H9 (cell line): ENCODE measurements around the gene ECE2. TPM values are rescaled to one million over a fixed set of nuclear protein-coding genes. Genes with fewer than 3 reads are reported as not detected.

Source experiments
- DNase-seq: peaks from one replicate; pipeline ENCODE4 v3.0.0-alpha.2; 2017
- H2AFZ ChIP-seq: one replicate; pipeline ENCODE4 v1.6.1; 2013; ENCODE audit warnings: mild to moderate bottlenecking, low read length, control low read depth, moderate library complexity
- H2AK5ac ChIP-seq: 2 replicates; pipeline ENCODE4 v1.6.1; 2013; ENCODE audit warnings: low read length, control low read depth, mixed read lengths; ENCODE audit not compliant: insufficient read length
- H2BK120ac ChIP-seq: one replicate; pipeline ENCODE4 v1.6.1; 2013; ENCODE audit warnings: low read depth, mild to moderate bottlenecking, low read length, control low read depth, inconsistent platforms; ENCODE audit not compliant: poor library complexity, severe bottlenecking
- H2BK12ac ChIP-seq: 2 replicates; pipeline ENCODE4 v1.6.1; 2013; ENCODE audit warnings: low read length, control low read depth, mixed read lengths, low read depth; ENCODE audit not compliant: insufficient read length
- H2BK15ac ChIP-seq: 2 replicates; pipeline ENCODE4 v1.6.1; 2013; ENCODE audit warnings: low read depth, low read length, control low read depth
- H2BK20ac ChIP-seq: one replicate; pipeline ENCODE4 v1.6.1; 2013; ENCODE audit warnings: low read depth, mild to moderate bottlenecking, low read length, control low read depth, inconsistent platforms; ENCODE audit not compliant: poor library complexity, severe bottlenecking
- H2BK5ac ChIP-seq: 2 replicates; pipeline ENCODE4 v1.6.1; 2013; ENCODE audit warnings: low read length, control low read depth, mixed read lengths; ENCODE audit not compliant: insufficient read length
- H3K14ac ChIP-seq: 2 replicates; pipeline ENCODE4 v1.6.1; 2013; ENCODE audit warnings: low read length, control low read depth; ENCODE audit not compliant: insufficient read depth
- H3K18ac ChIP-seq: 2 replicates; pipeline ENCODE4 v1.6.1; 2013; ENCODE audit warnings: low read depth, mild to moderate bottlenecking, mixed read lengths, low read length, control low read depth; ENCODE audit not compliant: insufficient read length
- H3K23ac ChIP-seq: 2 replicates; pipeline ENCODE4 v1.6.1; 2013; ENCODE audit warnings: low read length, control low read depth, mixed read lengths, low read depth; ENCODE audit not compliant: insufficient read length
- H3K23me2 ChIP-seq: 2 replicates; pipeline ENCODE4 v1.6.1; 2013; ENCODE audit warnings: low read depth, mild to moderate bottlenecking, mixed read lengths, low read length, control low read depth; ENCODE audit not compliant: insufficient read length, poor library complexity, severe bottlenecking
- H3K27ac ChIP-seq: 2 replicates; pipeline ENCODE4 v1.5.1; 2013; ENCODE audit warnings: low read length, control low read depth, mixed read lengths, low read depth; ENCODE audit not compliant: insufficient read length
- H3K27me3 ChIP-seq: 2 replicates; pipeline ENCODE4 v1.6.1; 2013; ENCODE audit warnings: low read length, control low read depth, inconsistent platforms; ENCODE audit not compliant: insufficient read depth
- H3K4ac ChIP-seq: 2 replicates; pipeline ENCODE4 v1.6.1; 2013; ENCODE audit warnings: low read depth, mild to moderate bottlenecking, control low read depth, inconsistent platforms, low read length, moderate library complexity
- H3K4me1 ChIP-seq: 2 replicates; pipeline ENCODE4 v1.6.1; 2013; ENCODE audit warnings: low read length, control low read depth, inconsistent platforms; ENCODE audit not compliant: insufficient read depth
- H3K4me2 ChIP-seq: 2 replicates; pipeline ENCODE4 v1.6.1; 2013; ENCODE audit warnings: low read length, control low read depth, mixed read lengths; ENCODE audit not compliant: insufficient read length, insufficient read depth
- H3K56ac ChIP-seq: 2 replicates; pipeline ENCODE4 v1.6.1; 2013; ENCODE audit warnings: low read depth, mild to moderate bottlenecking, mixed read lengths, low read length, control low read depth; ENCODE audit not compliant: insufficient read length
- H3K79me1 ChIP-seq: 2 replicates; pipeline ENCODE4 v1.6.1; 2013; ENCODE audit warnings: low read depth, mild to moderate bottlenecking, moderate library complexity, low read length, control low read depth, inconsistent platforms; ENCODE audit not compliant: insufficient read depth, poor library complexity, severe bottlenecking
- H3K79me2 ChIP-seq: 2 replicates; pipeline ENCODE4 v1.6.1; 2013; ENCODE audit warnings: low read length, control low read depth, inconsistent platforms; ENCODE audit not compliant: insufficient read depth
- H3K9ac ChIP-seq: 2 replicates; pipeline ENCODE4 v1.6.1; 2013; ENCODE audit warnings: low read length, control low read depth, mixed read lengths; ENCODE audit not compliant: insufficient read length; ENCODE audit errors: extremely low read depth
- H3K9me3 ChIP-seq: one replicate; pipeline ENCODE4 v1.6.1; 2013; ENCODE audit warnings: low read depth, low read length, inconsistent platforms; ENCODE audit not compliant: control insufficient read depth
- H3T11ph ChIP-seq: one replicate; pipeline ENCODE4 v1.6.1; 2013; ENCODE audit warnings: mild to moderate bottlenecking, low read length, control low read depth, inconsistent platforms
- H4K20me1 ChIP-seq: one replicate; pipeline ENCODE4 v1.6.1; 2013; ENCODE audit not compliant: control insufficient read depth, insufficient read length, insufficient read depth
- H4K5ac ChIP-seq: 2 replicates; pipeline ENCODE4 v1.6.1; 2013; ENCODE audit warnings: low read depth, mild to moderate bottlenecking, mixed read lengths, low read length, control low read depth; ENCODE audit not compliant: insufficient read length
- H4K8ac ChIP-seq: replicated peaks from 2 replicates; pipeline ENCODE4 v1.6.1; 2013; ENCODE audit warnings: low read length, control low read depth, mixed read lengths, low read depth; ENCODE audit not compliant: insufficient read length
- H4K91ac ChIP-seq: 2 replicates; pipeline ENCODE4 v1.6.1; 2013; ENCODE audit warnings: low read depth, mild to moderate bottlenecking, moderate library complexity, mixed read lengths, low read length, control low read depth; ENCODE audit not compliant: insufficient read length
- H3K27ac Mint-ChIP-seq, 3 experiments: 2 replicates in 2 of 3; 3 replicates in 1 of 3; pipeline ENCODE4 v1.8.0; 2020 to 2021; ENCODE audit warnings: mixed read lengths in 3 of 3, mild to moderate bottlenecking in 1 of 3, moderate library complexity in 1 of 3
- H3K27me3 Mint-ChIP-seq: 2 replicates; pipeline ENCODE4 v1.8.0; 2021; ENCODE audit warnings: low read depth, mild to moderate bottlenecking, moderate library complexity, mixed read lengths
- H3K36me3 Mint-ChIP-seq, 3 experiments: 2 replicates in 2 of 3; 3 replicates in 1 of 3; pipeline ENCODE4 v1.8.0; 2020 to 2021; ENCODE audit warnings: low read depth in 3 of 3, mixed read lengths in 3 of 3; ENCODE audit not compliant: insufficient read depth in 1 of 3
- H3K4me1 Mint-ChIP-seq, 2 experiments: 2 replicates each; pipeline ENCODE4 v1.8.0; 2020; ENCODE audit warnings: mixed read lengths in 2 of 2
- H3K4me3 Mint-ChIP-seq, 2 experiments: 2 replicates in 1 of 2; 3 replicates in 1 of 2; pipeline ENCODE4 v1.8.0; 2020 to 2021; ENCODE audit warnings: mild to moderate bottlenecking in 2 of 2, mixed read lengths in 2 of 2, moderate library complexity in 1 of 2
- H3K9me3 Mint-ChIP-seq, 2 experiments: 2 replicates in 1 of 2; 3 replicates in 1 of 2; pipeline ENCODE4 v1.8.0; 2020; ENCODE audit warnings: mild to moderate bottlenecking in 2 of 2, mixed read lengths in 2 of 2, moderate library complexity in 1 of 2
- WGBS: extraction: QIAGEN DNeasy Blood & Tissue Kit; methylation state at CpG from one replicate; pipeline ENCODE4 v1.1.7; 2013; ENCODE audit warnings: missing lambda C conversion rate, low lambda C conversion rate, mixed read lengths; ENCODE audit not compliant: insufficient read length; ENCODE audit errors: extremely low coverage; 5-methylcytosine and 5-hydroxymethylcytosine counted together
- total RNA-seq: library from RNA; stranded (reverse); gene quantifications from 2 replicates; pipeline ENCODE4 v1.2.1, GENCODE V29; 2021
- TF ChIP-seq, protein P1 (sequence below): fragments of 200-600 bp; sonication (generic); conservative IDR thresholded peaks from 3 replicates; pipeline ENCODE4 v1.8.0; 2021; ENCODE audit warnings: antibody characterized with exemption, mild to moderate bottlenecking

The ECE2 gene
- total RNA-seq, 1 experiment from 2014 or later, result not detected

DNA sequence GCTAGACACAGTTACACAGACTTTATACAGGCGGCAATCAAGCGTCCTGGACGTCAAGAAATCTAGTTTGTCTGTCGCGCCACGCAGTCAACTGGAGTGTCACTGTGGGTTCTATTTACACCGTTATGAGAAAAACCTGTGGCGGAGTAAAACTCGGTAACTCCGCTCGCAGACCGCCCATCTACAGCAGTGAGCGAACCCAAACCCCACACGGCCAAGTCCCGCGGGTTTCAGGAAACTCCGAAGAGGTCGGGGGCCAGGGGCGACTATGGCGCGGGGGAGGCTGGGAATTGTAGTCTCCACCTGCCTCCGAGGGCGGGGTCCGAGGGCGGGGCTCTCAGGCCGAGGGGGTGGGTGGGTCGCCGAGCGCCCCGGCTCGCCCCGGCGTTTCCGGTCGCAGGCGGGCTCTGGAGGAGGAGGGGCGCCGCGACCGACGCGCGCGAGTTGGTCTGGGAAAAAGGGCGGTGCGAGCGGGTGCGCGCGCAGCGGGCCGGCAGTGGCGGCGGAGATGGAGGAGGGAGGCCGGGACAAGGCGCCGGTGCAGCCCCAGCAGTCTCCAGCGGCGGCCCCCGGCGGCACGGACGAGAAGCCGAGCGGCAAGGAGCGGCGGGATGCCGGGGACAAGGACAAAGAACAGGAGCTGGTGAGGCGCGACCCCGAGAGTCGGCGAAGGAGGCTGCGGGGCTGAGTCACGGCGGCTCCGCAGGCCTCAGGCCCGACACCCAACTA is 23.1 kb downstream of the ECE2 start, which contains the start of gene PSMD2:
Gene PSMD2 (plus strand): TSS at position 483 of the 729 bp plus-strand sequence. CDS start 26 bp downstream, at position 509.
- no peak within 1 kb of the TSS for H4K5ac ChIP-seq
- H3K9me3 ChIP-seq, result no peaks in the 10 kb centered on the region
- no peaks in the 10 kb centered on the region for H3K27me3 ChIP-seq
- H3K14ac ChIP-seq, result peak within 1 kb of the TSS; percentile 77
- no CpG with 5 or more reads among the region's 78 CpGs for WGBS
- H3K56ac ChIP-seq, result no peak within 1 kb of the TSS
- no peaks in the 10 kb centered on the region for H4K20me1 ChIP-seq
- H3K79me1 ChIP-seq, result no peaks in the 10 kb centered on the region
- H2BK15ac ChIP-seq, result no peak within 1 kb of the TSS
- H3K27ac ChIP-seq, result no peak within 1 kb of the TSS
- H2AFZ ChIP-seq, result no peak within 1 kb of the TSS
- Mint-ChIP-seq H3K4me3 (peak within 1 kb of the TSS; percentile 96 to 99), H3K36me3 (peaks cover 36 to 45% (median 44%) of the 10 kb centered on the region in 3 experiments), H3K4me1 (peaks cover 9 to 11% of the 10 kb centered on the region in 2 experiments), H3K27ac (peak within 1 kb of the TSS; percentile 88 to 90 (median 89)), H3K27me3 (peaks cover 3% of the 10 kb centered on the region; the same call in 1 of the 2 replicates), H3K9me3 (no peaks in the 10 kb centered on the region; a peak in 1 of 5 replicates)
- peak within 1 kb of the TSS; percentile 74 for H3K4me2 ChIP-seq
- H3K9ac ChIP-seq, result peak within 1 kb of the TSS; percentile 89
- no peak within 1 kb of the TSS for H2BK20ac ChIP-seq
- H3K18ac ChIP-seq, result no peak within 1 kb of the TSS
- H3T11ph ChIP-seq, result no peak within 1 kb of the TSS
- H4K8ac ChIP-seq, result no peak within 1 kb of the TSS
- no peak within 1 kb of the TSS for H2BK12ac ChIP-seq
- H3K23me2 ChIP-seq, result peaks cover 6% of the 10 kb centered on the region
- H3K4me1 ChIP-seq, result no peaks in the 10 kb centered on the region
- no peak within 1 kb of the TSS for H2AK5ac ChIP-seq
- DNase-seq, result peak; percentile 97
- H3K23ac ChIP-seq, result no peak within 1 kb of the TSS
- no peak within 1 kb of the TSS for H4K91ac ChIP-seq
- H2BK120ac ChIP-seq, result no peak within 1 kb of the TSS
- TF ChIP-seq, protein P1, sequence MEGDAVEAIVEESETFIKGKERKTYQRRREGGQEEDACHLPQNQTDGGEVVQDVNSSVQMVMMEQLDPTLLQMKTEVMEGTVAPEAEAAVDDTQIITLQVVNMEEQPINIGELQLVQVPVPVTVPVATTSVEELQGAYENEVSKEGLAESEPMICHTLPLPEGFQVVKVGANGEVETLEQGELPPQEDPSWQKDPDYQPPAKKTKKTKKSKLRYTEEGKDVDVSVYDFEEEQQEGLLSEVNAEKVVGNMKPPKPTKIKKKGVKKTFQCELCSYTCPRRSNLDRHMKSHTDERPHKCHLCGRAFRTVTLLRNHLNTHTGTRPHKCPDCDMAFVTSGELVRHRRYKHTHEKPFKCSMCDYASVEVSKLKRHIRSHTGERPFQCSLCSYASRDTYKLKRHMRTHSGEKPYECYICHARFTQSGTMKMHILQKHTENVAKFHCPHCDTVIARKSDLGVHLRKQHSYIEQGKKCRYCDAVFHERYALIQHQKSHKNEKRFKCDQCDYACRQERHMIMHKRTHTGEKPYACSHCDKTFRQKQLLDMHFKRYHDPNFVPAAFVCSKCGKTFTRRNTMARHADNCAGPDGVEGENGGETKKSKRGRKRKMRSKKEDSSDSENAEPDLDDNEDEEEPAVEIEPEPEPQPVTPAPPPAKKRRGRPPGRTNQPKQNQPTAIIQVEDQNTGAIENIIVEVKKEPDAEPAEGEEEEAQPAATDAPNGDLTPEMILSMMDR, result no peak
- H2BK5ac ChIP-seq, result no peak within 1 kb of the TSS
- H3K79me2 ChIP-seq, result peaks cover 11% of the 10 kb centered on the region; the same call in 1 of the 2 replicates
- H3K4ac ChIP-seq, result no peak within 1 kb of the TSS
